AG08396 (cell line): Measurements from ENCODE around the gene PHF21A.

Experiments
- DNase-seq: peaks from one replicate; pipeline ENCODE4 v3.0.0; 2012; ENCODE audit warnings: low spot score, mixed read lengths

The PHF21A gene

DNA sequence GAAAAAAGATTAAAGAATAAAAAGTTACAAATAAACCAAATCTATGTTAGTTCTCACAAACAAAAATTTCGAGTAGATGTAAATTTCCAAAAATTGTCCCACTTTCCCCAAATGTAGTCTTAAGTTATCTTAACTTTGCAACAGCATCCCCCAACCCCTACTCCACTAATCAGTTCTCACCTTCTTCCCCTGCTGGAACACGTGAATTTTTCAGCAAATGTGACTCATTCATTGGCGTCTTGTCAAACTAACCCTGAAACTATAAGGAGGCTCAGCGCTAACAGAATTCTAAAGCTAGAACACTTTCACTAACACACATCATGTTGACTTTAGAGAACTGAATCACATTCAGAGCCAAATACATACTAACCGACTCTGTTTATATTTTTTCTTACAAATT is 46.1 kb downstream of the PHF21A start:
- DNase-seq, result peak; percentile 13

DNA sequence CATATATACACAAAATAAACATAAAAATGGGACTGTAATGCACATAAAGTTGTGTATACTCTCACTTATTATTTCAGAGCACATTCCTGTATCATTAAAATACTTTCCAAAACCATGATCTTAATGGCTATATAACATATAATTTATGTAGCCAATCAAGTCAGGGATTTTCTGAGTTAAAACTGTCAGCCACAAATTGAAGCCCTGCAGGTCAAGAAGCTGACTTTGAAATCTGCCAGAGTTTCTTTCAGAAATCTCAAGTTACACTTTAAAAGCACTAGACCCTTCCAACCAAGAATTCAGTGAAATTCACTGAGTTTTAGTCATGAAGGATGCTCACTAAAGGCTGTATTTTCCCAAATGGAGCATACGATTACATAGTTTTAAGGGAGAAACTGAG is 47.6 kb downstream of the PHF21A start:
- DNase-seq, result no peak

DNA sequence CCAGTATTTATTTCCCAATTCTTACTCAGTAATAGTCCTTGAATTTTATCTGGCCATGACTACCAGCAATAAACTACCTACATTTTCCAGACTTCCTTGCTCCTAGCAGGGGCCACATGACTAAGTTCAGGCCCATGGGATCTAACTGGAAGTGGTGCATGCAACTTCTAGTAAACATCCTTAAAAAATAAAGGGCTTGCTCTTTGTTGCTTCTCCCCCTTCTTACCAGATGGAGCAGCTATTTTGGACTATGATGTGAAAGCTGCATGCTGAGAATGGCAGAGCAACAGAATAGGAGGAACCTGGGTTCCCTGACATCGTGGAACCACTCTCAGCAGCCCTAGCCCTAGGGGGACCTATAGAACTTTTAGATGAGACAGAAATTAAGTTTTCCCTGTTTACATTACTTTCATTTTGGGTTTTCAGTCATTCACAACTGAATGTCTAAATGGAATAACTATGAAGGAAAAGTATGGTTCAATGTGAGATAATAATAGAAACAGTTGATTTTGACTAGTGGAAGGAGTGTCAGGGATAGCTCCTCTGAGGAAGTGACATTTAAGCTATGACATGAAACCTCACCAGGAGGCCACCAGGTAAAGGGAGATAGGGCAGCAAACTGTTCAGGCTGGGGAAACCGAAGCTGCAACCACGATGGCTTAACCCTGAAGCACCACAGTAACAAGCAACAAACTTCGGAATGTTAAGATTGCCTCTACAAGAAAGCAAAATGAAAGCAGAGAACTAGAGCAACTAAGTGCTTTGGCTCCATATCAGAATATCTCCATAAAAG is 48.9 kb downstream of the PHF21A start:
- no peak for DNase-seq

DNA sequence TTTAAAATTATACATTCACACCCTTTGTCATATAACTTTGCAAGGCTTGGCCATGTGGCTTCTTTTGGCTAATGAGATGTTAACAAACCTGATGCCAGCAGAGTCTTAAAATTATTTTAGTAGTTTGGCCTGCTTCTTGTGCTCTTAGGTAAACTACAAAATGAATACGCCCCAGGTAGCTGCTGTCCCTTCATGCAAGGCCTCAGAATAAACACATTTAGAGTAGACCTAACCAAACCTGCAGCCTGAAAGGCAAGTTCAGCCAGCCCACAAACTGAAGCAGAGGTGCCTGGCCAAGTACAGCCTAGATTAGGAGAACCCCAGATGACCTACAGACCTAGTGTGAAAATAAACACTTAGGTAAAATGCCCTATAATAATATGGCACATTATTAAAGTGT is 50.2 kb downstream of the PHF21A start:
- no peak for DNase-seq

DNA sequence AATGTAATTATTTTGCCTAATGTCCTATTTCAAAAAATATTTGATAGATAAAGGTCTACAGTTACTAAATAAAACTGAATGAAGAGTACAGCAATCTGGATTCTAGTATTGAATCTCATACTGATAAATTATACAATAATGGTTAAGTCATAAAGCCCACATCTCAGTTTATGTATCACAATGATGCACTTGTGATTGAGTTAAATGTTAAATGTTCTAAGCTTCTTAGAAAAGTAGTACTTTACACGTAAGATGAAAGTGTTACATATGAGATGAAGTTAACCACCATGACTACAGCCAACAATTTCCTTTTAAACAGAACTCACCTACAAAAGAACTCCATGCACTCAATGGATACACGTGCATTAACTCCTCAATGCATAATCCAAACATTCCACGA is 51.7 kb downstream of the PHF21A start:
- no peak for DNase-seq

- no peak for DNase-seq
These were observed 54.9 kb downstream of the PHF21A start for GRCh38 chr11:46066335-46066734.

GRCh38 chr11:46065681-46066080 is 55.6 kb downstream of the PHF21A start:
- DNase-seq, result no peak

- peak; percentile 15 for DNase-seq
These were observed 57.0 kb downstream of the PHF21A start for GRCh38 chr11:46064221-46064620.

GRCh38 chr11:46063138-46063537 is 58.1 kb downstream of the PHF21A start:
- DNase-seq, result no peak

GRCh38 chr11:46060013-46060412 is 61.2 kb downstream of the PHF21A start:
- DNase-seq, result no peak

DNA sequence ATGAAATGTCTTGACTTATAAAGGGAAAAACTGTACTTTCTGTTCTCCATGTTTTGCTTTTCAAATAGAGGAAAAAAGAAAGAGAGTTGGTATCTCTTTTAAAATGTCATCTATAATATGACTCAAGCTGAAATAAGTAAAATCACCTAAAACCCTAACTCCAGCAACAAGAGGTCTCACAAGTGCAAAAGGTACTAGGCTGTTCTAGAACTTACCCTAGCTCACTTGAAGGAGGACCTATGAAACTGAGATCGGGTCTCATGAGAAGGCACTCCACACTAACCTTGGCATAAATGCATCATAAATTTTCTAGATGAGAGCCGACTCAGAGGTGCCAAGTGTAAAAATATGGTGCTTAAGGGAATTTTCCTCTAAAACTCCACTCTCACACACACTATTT is 63.8 kb downstream of the PHF21A start:
- DNase-seq, result no peak

DNA sequence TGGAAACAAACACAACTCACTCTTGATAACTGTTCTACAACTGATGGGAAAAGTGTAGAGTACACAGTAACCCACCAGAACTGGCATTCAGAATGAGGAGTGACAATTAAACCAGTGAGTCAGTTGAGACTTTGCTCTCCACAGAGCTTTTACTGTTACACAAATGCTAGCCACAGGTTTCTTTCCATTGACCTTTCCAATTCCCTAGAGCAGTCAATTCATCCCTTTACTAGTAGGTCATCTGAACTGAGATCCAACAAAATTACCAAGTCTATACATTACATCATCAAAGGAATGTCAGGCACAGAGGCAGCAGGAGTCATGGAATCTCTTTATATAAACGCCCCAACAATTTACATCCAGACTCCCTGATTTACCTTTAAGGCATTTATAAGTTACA is 65.9 kb downstream of the PHF21A start:
- peak; percentile 6 for DNase-seq

GRCh38 chr11:46051102-46051501 is 70.2 kb downstream of the PHF21A start:
- DNase-seq, result no peak

DNA sequence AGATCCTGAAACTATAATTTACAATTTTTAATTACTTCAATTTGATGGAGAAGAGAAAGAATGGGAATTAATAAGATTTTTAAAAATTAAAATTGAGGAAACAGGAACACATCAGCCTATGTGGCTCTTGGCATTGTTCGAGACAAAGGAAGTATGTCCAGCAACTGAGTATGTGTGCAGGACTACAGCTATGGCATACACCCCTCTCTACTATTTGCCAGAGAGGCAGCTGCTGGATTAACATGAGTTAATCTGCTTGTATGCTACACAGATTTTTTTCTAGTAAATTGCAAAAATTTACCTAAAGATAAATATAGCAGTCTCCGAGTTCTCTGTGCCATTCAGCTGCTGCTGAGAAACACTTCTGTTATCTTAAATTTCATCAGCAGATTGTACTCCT is 70.6 kb downstream of the PHF21A start:
- DNase-seq, result no peak

DNA sequence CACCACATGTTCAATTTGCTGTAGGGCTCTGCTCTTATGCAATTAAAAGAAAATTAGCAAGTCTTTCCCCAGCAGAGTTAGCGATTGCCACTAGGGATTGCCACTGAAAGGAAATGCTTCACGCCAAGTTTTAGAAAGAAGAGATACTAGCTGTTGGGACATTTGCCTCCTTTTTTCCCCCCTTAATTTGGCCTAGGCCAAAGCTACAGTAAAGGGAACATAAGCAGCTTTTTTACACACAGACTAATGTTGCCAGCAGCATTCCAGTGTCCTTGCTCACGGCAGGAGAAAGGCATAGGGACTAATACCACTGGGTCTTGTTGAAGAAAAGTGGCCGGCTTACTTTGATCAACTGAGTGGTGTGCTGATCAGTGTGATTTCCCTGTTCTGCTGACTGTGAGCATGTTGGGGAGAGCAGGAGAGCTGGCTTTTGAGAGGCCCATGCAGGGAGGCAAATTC is 71.2 kb downstream of the PHF21A start:
- peak; percentile 62 for DNase-seq

DNA sequence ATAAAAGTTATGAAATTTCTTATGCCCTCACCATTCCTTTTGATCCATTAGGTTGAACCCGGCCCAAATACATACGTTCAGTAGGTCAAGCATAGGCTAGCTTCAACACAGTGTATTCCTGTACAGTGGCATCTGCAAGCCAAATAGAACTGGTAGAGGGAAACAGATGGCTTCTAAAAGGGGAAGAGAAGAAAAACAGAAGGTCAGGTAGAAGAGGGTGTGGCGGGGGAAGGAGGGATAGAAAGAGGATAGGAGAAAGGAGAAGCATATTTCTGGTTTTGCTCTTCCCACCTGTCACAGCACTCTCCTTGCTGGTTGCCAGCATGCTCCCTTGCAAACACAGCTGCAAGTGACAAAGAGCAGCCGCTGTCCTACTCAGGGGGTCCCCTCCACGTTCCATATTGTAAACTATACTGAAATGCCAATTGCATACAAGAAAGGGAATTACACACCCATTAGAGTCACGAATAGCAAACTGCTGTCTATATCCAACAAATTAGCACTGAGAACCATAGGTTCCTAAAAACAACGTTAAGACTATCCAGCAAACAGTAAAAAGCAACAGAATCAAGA is 71.8 kb downstream of the PHF21A start:
- DNase-seq, result no peak

GRCh38 chr11:46048198-46048597 is 73.1 kb downstream of the PHF21A start:
- no peak for DNase-seq

GRCh38 chr11:46047520-46047919 is 73.7 kb downstream of the PHF21A start:
- no peak for DNase-seq

DNA sequence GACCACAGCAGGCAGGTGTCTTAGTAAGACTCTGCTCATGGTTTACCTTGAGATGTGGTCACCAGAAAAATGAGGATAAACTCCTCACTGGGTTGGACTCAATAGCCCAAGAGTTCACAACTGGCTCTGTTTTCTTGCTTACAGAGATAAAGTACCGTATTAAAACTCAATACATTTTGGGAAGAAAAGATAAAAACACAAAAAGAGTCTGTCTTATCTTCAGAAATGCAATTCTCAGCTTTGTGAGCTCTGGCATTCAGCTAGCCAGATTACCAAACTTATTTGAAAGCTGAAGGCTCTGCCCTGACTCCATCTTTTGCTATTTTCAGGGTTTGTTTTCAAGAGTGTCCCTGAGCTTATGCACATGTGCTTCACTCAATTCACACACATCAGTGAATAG is 75.4 kb downstream of the PHF21A start:
- DNase-seq, result no peak

- no peak for DNase-seq
These were observed 76.7 kb downstream of the PHF21A start for GRCh38 chr11:46044601-46045000.

DNA sequence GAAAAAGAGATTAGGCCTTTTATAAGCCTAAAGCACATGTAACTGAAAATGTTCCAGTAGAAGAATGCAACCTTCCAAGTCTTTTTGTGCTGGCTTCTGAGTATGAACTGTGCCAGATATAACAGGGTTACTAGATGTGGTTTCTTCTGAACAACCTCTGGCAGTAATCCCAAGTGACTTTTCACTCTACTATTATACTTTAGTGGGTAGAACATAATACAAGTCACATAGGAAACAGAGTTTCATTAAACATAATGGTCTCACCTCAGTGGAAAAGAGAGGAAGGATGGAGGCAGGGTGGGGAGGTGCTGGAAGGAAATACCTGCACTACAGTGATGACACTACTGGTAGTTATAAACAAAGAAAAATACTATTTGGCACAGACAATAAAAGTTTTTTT is 81.3 kb downstream of the PHF21A start:
- peak; percentile 13 for DNase-seq

- DNase-seq, result no peak
These were observed 82.7 kb downstream of the PHF21A start for GRCh38 chr11:46038529-46038928.

- DNase-seq, result peak; percentile 10
These were observed 84.3 kb downstream of the PHF21A start for GRCh38 chr11:46036969-46037368.

DNA sequence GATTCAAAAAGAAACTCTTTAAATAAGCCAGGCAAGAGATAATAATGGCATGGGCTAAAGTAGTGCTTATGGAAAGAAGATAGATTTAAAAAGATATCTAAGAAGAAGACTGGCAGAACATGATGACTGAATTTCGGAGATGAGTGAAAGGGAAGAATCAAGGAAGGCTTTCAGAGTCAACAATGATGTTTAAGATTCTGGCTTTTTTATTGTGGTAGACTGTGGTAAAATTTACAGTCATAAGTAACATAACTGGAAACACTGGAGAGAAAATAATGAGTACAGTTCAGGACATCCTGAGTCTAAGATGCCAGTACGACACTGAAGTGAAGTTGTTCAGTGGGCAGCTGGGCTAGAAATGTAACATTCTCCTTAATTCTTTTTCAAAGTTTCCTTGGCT is 85.2 kb downstream of the PHF21A start:
- no peak for DNase-seq
